Pancreas (tissue), 10 donors: ENCODE results near the gene DNASE1. TPM values are rescaled to one million over a fixed set of nuclear protein-coding genes. Genes with fewer than 3 reads are reported as not detected.
"Not testable (repeated sequence)": the region's sequence is repeated elsewhere in the genome, so short reads cannot be mapped to it uniquely, and the experiment has no call there.

Experiments used
- ATAC-seq, 4 donors: fragments of 200-7000 bp; cut with Tn5 transposase; one replicate each; pipeline versions ENCODE4 v1.8.0 to v1.9.1; 2020; ENCODE audit warnings: mild to moderate bottlenecking in 4 of 4, moderate library complexity in 4 of 4
- DNase-seq, 6 donors: peaks; one replicate each; pipeline ENCODE4 v3.0.0-alpha.2; 2020
- FAIRE-seq: peaks from 2 replicates; lab custom pipeline; 2012; peaks lifted over from hg19 to GRCh38; lab: Jason Lieb, UNC
- H3K27ac ChIP-seq, 4 donors: fragments of 200-600 bp; sonication (generic); 1 replicate in 3 of 4; 2 replicates in 1 of 4; pipeline versions ENCODE4 v1.5.0 to v1.8.0; 2020
- H3K27me3 ChIP-seq, 4 donors: fragments of 200-600 bp; one replicate each; pipeline ENCODE4 v1.8.0; 2021
- H3K36me3 ChIP-seq, 3 donors: fragments of 200-600 bp; sonication (generic) in 1 of 3; one replicate each; pipeline versions ENCODE4 v1.5.0 to v1.8.0; 2020 to 2021
- H3K4me1 ChIP-seq, 3 donors: fragments of 200-600 bp; one replicate each; pipeline ENCODE4 v1.8.0; 2021
- H3K4me3 ChIP-seq, 4 donors: fragments of 200-600 bp; sonication (generic) in 2 of 4; one replicate each; pipeline versions ENCODE4 v1.5.0 to v1.8.0; 2020 to 2021
- H3K9me3 ChIP-seq, 4 donors: fragments of 200-600 bp; one replicate each; pipeline ENCODE4 v1.8.0; 2021
- CTCF ChIP-seq, 4 donors: fragments of 200-600 bp; sonication (generic) in 3 of 4; IDR thresholded peaks; one replicate each; pipeline versions ENCODE4 v1.5.0 to v1.8.0; 2021; ENCODE audit warnings: antibody characterized with exemption in 4 of 4
- WGBS, 2 donors: extraction: QIAGEN DNeasy Blood & Tissue Kit; methylation state at CpG; one replicate each; pipeline ENCODE4 v1.1.7; 2013; 5-methylcytosine and 5-hydroxymethylcytosine counted together
- intact Hi-C, 3 donors: fragments of 100-400 bp; cut with DNase I; formaldehyde crosslinking; loops; one replicate each; pipeline versions ENCODE4 v1.11.1 to v1.14.2; 2022
- polyA plus RNA-seq, 2 donors: library from polyadenylated mRNA; stranded (reverse); fragments of 200-250 nt; gene quantifications; one replicate each; pipeline ENCODE4 v1.2.3, GENCODE V29; 2013
- total RNA-seq, 6 donors: library from RNA; stranded (reverse); fragmentation: NEBNext Ultra II Directional in 4 of 6; extraction: Animal tissue kit (Norgen Biotek cat#: 25700) in 4 of 6; gene quantifications; one replicate each; pipeline versions ENCODE4 v1.2.1 to v1.2.4, GENCODE V29; 2021 to 2023
- donor health status: healthy with polysubstance abuse.
- donor health status: DM: no; HTN: no; CAD: no; lungs with moderate emphysema.
- donor health status: DM: no; HTN: no; CAD: no.
- donor health status: control.
- donor health status: control.
- donor health status: Bipolar disorder and iron deficiency.
- donor health status: DM: yes; HTN: yes; CAD: no.
- donor health status: DM: no; HTN: no; CAD: no.
- donor health status: DM: no; HTN: no; CAD: no.
- donor health status: DM: yes; HTN: yes; CAD: no.

Gene DNASE1
- total and polyA plus RNA-seq, 8 donors, result 14.6 to 36.9 (median 20.6) TPM

DNA sequence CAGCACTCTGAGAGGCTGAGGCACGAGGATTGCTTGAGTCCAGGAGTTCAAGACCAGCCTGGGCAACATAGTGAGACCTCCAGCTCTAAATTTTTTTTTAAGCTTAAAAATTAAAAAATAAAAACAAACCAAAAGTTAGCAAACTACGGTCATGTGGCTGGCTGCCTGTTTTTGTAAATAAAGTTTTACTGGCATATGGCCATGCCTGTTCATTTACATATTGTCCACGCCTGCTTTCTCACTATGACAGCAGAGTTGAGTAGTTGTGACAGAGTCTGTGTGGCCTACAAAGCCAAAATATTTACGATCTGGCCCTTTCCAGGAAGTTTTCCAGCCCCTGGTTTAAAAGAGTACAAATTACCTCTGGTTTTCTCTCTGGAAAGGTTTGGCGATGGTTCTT, 46.4 kb upstream of the DNASE1 start:
- 83 to 89% methylated on average over 5 of the region's 5 CpGs for WGBS, 2 donors
- intact Hi-C loops, result no loop called here
- ATAC-seq (no peak), DNase-seq (no peak), FAIRE-seq (no peak)
- H3K27ac ChIP-seq, result no peak overlapping the region
- peaks cover 0 to 7% (median 7%) of the 10 kb centered on the region in 3 donors for H3K4me1 ChIP-seq
- H3K27me3 ChIP-seq, result no peaks in the 10 kb centered on the region
- H3K9me3 ChIP-seq, result no peaks in the 10 kb centered on the region
- H3K4me3 ChIP-seq, result no peak overlapping the region
- no peak for TF ChIP-seq CTCF (IDR thresholded peaks at IDR 0.05)
- H3K36me3 ChIP-seq, result no peaks in the 10 kb centered on the region

DNA sequence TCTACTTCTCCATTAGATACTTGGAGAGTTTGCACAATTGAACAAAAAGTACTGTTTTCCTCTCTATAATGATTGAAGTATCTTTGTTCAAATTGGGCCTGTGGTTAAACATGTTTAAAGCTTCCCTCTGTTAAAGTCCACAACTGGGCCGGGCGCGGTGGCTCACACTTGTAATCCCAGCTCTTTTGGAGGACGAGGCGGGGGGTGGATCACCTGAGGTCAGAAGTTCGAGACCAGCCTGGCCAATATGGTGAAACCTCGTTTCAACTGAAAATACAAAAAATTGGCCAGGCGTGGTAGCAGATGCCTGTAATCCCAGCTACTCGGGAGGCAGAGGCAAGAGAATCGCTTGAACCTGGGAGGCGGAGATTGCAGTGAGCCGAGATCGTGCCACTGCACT, 45.5 kb upstream of the DNASE1 start:
- ATAC-seq, DNase-seq, H3K27me3 ChIP-seq, H3K4me1 ChIP-seq, H3K4me3 ChIP-seq, H3K36me3 ChIP-seq, intact Hi-C loops, H3K9me3 ChIP-seq, H3K27ac ChIP-seq, FAIRE-seq: not testable (repeated sequence)
- 88 to 89% methylated on average over 13 of the region's 13 CpGs for WGBS, 2 donors

DNA sequence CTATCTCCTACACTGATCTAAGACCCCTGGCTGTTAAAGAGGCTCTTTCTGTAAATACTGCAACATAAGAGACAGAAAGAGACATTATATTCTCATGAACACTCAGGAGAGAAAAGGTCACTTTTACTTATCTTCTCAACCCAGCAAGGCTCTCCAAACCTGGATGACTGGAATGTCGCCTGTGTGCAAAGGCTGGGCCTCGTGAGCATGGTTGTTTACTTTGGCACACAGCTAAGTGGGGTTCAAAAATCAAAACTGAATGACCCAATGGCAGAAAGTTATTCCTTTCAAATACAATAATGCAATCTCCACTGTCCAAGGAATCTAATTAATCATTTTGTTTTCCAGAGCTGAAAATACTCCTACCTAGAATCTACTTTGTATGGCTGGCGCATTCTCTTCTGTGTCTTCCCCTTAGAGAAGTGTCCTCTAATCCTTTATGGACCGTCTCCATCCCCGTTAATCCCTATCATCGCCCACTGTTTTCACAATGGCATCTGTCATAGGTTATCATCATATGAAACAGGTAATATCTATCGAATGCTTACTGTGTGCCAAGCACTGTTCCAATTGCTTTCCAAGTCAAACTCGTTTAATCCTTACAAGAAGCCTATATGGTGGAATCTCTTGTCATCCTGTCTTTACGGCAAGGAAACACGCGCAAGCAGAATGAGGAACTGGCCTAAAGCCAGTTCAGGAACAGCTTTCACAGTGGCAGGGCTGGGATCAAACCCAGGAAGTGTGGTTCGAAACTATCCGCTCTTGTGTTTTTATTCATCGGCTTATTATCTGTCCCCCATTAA, 44.4 kb upstream of the DNASE1 start:
- DNase-seq (no peak), FAIRE-seq (no peak), ATAC-seq (no peak)
- peaks cover 0 to 9% (median 7%) of the 10 kb centered on the region in 3 donors for H3K4me1 ChIP-seq
- no peaks in the 10 kb centered on the region for H3K9me3 ChIP-seq
- H3K4me3 ChIP-seq, result peak overlapping the region in 2 of 4 donors; percentile 68 to 98
- no peak for TF ChIP-seq CTCF (IDR thresholded peaks at IDR 0.05)
- intact Hi-C loops, result no loop called here
- H3K27me3 ChIP-seq, result no peaks in the 10 kb centered on the region
- no peak overlapping the region for H3K27ac ChIP-seq
- no peaks in the 10 kb centered on the region for H3K36me3 ChIP-seq
- 44 to 55% methylated on average over 14 of the region's 14 CpGs for WGBS, 2 donors

DNA sequence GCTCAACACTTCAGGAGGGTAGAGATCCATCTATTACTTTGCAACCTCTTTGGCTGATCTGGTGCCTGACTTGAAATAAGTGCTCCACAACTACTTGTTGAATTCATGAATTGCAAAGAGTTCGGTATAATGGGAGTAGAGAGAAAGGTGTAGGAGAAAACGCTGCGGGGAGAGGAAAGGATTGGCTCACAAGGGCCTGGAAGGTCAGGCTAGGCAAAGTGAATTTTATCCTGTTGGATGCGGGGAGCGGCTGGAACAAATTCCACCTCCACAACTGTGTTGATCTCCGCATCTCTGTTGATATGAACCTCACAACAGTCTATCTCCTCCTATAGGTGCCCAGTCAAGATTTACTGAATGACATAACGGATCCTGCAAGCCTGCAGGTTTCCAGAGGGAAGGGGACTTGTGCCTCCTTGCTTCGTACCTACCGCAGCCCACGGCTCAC, 43.8 kb upstream of the DNASE1 start:
- TF ChIP-seq CTCF (IDR thresholded peaks at IDR 0.05), result no peak

DNA sequence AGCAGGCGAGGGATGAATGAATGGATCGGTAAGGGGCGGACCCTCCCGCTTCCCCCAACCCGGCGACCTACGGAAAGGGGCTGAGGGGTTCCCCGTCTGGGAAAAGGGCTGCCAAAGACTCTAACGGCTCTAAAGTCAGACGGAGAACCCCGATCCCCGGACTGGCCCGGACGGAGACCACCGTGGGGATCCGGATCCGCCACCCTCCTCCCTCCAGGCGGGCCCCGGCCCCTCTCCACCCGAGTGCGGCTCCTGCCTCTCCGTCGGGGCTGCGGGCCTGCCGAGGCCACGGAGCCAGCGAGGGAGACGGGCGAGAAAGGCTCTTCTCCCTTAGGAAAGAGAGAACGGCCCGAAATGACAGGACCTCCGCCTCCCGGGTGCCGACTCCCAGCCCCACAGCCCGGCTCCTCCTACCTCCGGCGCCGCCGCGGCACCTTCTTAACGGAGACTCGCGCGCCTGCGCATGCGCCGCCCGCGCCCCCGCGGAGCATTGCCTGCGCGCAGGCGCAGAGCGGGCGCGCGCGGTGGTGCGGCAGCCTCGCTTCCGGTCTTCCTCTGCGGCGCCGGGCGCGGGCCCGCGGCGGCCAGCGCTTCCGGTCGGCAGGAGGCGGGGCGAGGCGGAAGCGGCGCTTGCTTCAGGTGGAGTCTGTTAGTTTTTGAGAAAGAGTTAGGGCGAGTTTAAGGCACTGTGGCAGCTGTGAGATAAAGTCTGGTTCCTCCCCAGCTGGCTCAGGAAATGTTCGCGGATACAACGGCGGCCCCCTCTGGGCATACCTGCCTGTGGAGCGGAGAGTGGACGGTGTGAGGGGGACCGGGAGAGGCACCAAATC, 43.1 kb upstream of the DNASE1 start, which contains the start of gene SLX4:
Gene SLX4, minus strand, starts transcription at position 461 of the 830 bp plus-strand sequence. CDS start 2,642 bp downstream, outside the sequence.
- TF ChIP-seq CTCF (IDR thresholded peaks at IDR 0.05), result no peak
- Histone ChIP-seq H3K9me3 (no peaks in the 10 kb centered on the region), H3K4me1 (peaks cover 0 to 9% (median 7%) of the 10 kb centered on the region in 3 donors), H3K27me3 (no peaks in the 10 kb centered on the region), H3K36me3 (no peaks in the 10 kb centered on the region), H3K27ac (peak within 1 kb of the TSS; percentile 36 to 71 (median 62)), H3K4me3 (peak within 1 kb of the TSS; percentile 68 to 98 (median 84))
- FAIRE-seq, result no peak
- peak; percentile 85 to 98 (median 94) for DNase-seq
- intact Hi-C loops, result no loop called here
- WGBS, 2 donors, result 0 to 1% methylated on average over 58 to 86 of the region's 86 CpGs
- peak; percentile 96 to 100 (median 98) for ATAC-seq

More for the DNA sequence above, 43.8 kb upstream of the DNASE1 start:
- Histone ChIP-seq H3K27ac (peak overlapping the region in 3 of 4 donors; percentile 51 to 64 (median 60)), H3K4me1 (peaks cover 0 to 9% (median 7%) of the 10 kb centered on the region in 3 donors), H3K4me3 (peak overlapping the region; percentile 68 to 98 (median 84)), H3K27me3 (no peaks in the 10 kb centered on the region), H3K9me3 (no peaks in the 10 kb centered on the region), H3K36me3 (no peaks in the 10 kb centered on the region)
- WGBS, 2 donors, result 2 to 3% methylated on average over 10 of the region's 10 CpGs
- FAIRE-seq (no peak), ATAC-seq (peak in 2 of 4 donors; percentile 4 to 43), DNase-seq (no peak)
- intact Hi-C loops, result no loop called here
